Parathyroid adenoma (tissue), 2 donors: ENCODE data around the gene CYBA.

Experiments used
- H2AFZ ChIP-seq: fragments of 300-600 bp; sonication (generic); one replicate; pipeline ENCODE4 v1.7.0; 2017; ENCODE audit warnings: antibody characterized with exemption, mild to moderate bottlenecking
- H3K27ac ChIP-seq: fragments of 300-600 bp; sonication (generic); one replicate; pipeline ENCODE4 v1.7.0; 2017
- H3K27me3 ChIP-seq: fragments of 300-600 bp; sonication (generic); one replicate; pipeline ENCODE4 v1.7.0; 2017; ENCODE audit warnings: low read length; ENCODE audit not compliant: control insufficient read depth, insufficient read depth
- H3K36me3 ChIP-seq: fragments of 300-600 bp; sonication (generic); one replicate; pipeline ENCODE4 v1.7.0; 2017; ENCODE audit warnings: low read length; ENCODE audit not compliant: control insufficient read depth, insufficient read depth
- H3K4me1 ChIP-seq: fragments of 300-600 bp; sonication (generic); one replicate; pipeline ENCODE4 v1.7.0; 2017; ENCODE audit warnings: control low read depth
- H3K4me2 ChIP-seq: fragments of 300-600 bp; sonication (generic); one replicate; pipeline ENCODE4 v1.7.0; 2017; ENCODE audit warnings: low read length
- H3K4me3 ChIP-seq: fragments of 300-600 bp; sonication (generic); one replicate; pipeline ENCODE4 v1.7.0; 2017; ENCODE audit warnings: low read depth, low read length
- H3K79me2 ChIP-seq: fragments of 300-600 bp; sonication (generic); one replicate; pipeline ENCODE4 v1.7.0; 2017; ENCODE audit warnings: control low read depth
- H3K9ac ChIP-seq: fragments of 300-600 bp; sonication (generic); one replicate; pipeline ENCODE4 v1.7.0; 2017; ENCODE audit warnings: mild to moderate bottlenecking
- H3K9me3 ChIP-seq: fragments of 300-600 bp; sonication (generic); one replicate; pipeline ENCODE4 v1.7.0; 2017; ENCODE audit warnings: low read length; ENCODE audit not compliant: control insufficient read depth
- CTCF ChIP-seq: fragments of 300-600 bp; sonication (generic); IDR thresholded peaks from one replicate; pipeline ENCODE4 v1.7.0; 2017; ENCODE audit warnings: antibody characterized with exemption, mild to moderate bottlenecking
- donor health status: primary hyperparathyroidism.

Gene CYBA

GRCh38 chr16:88596483-88596882, 54.4 kb downstream of the CYBA start:
- no peak for TF ChIP-seq CTCF
- no peak overlapping the region for H3K27ac ChIP-seq

GRCh38 chr16:88595921-88596320, 54.9 kb downstream of the CYBA start:
- no peak overlapping the region for H3K27ac ChIP-seq
- no peak for TF ChIP-seq CTCF
- H3K4me2 ChIP-seq, result no peak overlapping the region

More at GRCh38 chr16:88596483-88596882, 54.4 kb downstream of the CYBA start:
- Histone ChIP-seq H3K27me3 (no peaks in the 10 kb centered on the region), H3K36me3 (no peaks in the 10 kb centered on the region), H3K4me3 (no peak overlapping the region), H3K9me3 (no peaks in the 10 kb centered on the region), H3K9ac (no peak overlapping the region), H3K79me2 (peaks cover 42% of the 10 kb centered on the region), H3K4me2 (no peak overlapping the region), H3K4me1 (no peaks in the 10 kb centered on the region), H2AFZ (no peak overlapping the region)

GRCh38 chr16:88595101-88595500, 55.8 kb downstream of the CYBA start:
- Histone ChIP-seq H3K27ac (no peak overlapping the region), H3K4me3 (no peak overlapping the region), H3K36me3 (no peaks in the 10 kb centered on the region), H3K4me2 (no peak overlapping the region), H3K27me3 (no peaks in the 10 kb centered on the region), H3K4me1 (no peaks in the 10 kb centered on the region), H3K9me3 (no peaks in the 10 kb centered on the region), H2AFZ (no peak overlapping the region), H3K79me2 (peaks cover 29% of the 10 kb centered on the region), H3K9ac (no peak overlapping the region)
- no peak for TF ChIP-seq CTCF

More at GRCh38 chr16:88595921-88596320, 54.9 kb downstream of the CYBA start:
- peaks cover 36% of the 10 kb centered on the region for H3K79me2 ChIP-seq
- H3K9me3 ChIP-seq, result no peaks in the 10 kb centered on the region
- H3K4me3 ChIP-seq, result no peak overlapping the region
- no peaks in the 10 kb centered on the region for H3K4me1 ChIP-seq
- no peak overlapping the region for H2AFZ ChIP-seq
- H3K27me3 ChIP-seq, result no peaks in the 10 kb centered on the region
- H3K9ac ChIP-seq, result no peak overlapping the region
- no peaks in the 10 kb centered on the region for H3K36me3 ChIP-seq

- Histone ChIP-seq H3K27ac (no peak overlapping the region), H3K36me3 (no peaks in the 10 kb centered on the region), H3K4me2 (no peak overlapping the region), H3K79me2 (peaks cover 24% of the 10 kb centered on the region), H3K4me1 (no peaks in the 10 kb centered on the region), H3K9ac (no peak overlapping the region), H3K27me3 (no peaks in the 10 kb centered on the region), H3K9me3 (no peaks in the 10 kb centered on the region), H2AFZ (no peak overlapping the region), H3K4me3 (no peak overlapping the region)
- no peak for TF ChIP-seq CTCF
Measured at GRCh38 chr16:88593910-88594309, 56.9 kb downstream of the CYBA start.

GRCh38 chr16:88593489-88593888, 57.4 kb downstream of the CYBA start:
- Histone ChIP-seq H3K27ac (no peak overlapping the region), H3K4me2 (no peak overlapping the region), H3K9ac (no peak overlapping the region), H2AFZ (no peak overlapping the region), H3K4me3 (no peak overlapping the region), H3K9me3 (no peaks in the 10 kb centered on the region), H3K36me3 (no peaks in the 10 kb centered on the region), H3K27me3 (no peaks in the 10 kb centered on the region), H3K4me1 (no peaks in the 10 kb centered on the region), H3K79me2 (peaks cover 24% of the 10 kb centered on the region)
- TF ChIP-seq CTCF, result no peak
